HEK293T (cell line): ENCODE results near the gene FGF14.

ENCODE experiments used
- CTCF ChIA-PET: fragments of 350-600 bp; formaldehyde crosslinking; extraction: SDS; loops from one replicate; lab custom pipeline; 2021; ENCODE audit warnings: antibody characterized with exemption, inconsistent platforms; lab: Yijun Ruan, JAX
- POLR2A ChIA-PET: fragments of 350-600 bp; formaldehyde crosslinking; extraction: SDS; loops from one replicate; lab custom pipeline; 2020; ENCODE audit warnings: antibody characterized with exemption, inconsistent platforms; lab: Yijun Ruan, JAX
- DNase-seq: peaks from one replicate; pipeline ENCODE4 v3.0.0; 2012; ENCODE audit warnings: mixed read lengths; ENCODE audit errors: extremely low spot score
- ARNT ChIP-seq: fragments of 450-650 bp; IDR thresholded peaks from 2 replicates; pipeline ENCODE4 v1.6.1; 2017; ENCODE audit warnings: mild to moderate bottlenecking
- BHLHE40 ChIP-seq: fragments of 450-650 bp; IDR thresholded peaks from 2 replicates; pipeline ENCODE4 v1.6.1; 2016; ENCODE audit warnings: mild to moderate bottlenecking, moderate library complexity, borderline replicate concordance
- CTBP1 ChIP-seq: fragments of 450-650 bp; IDR thresholded peaks from 2 replicates; pipeline ENCODE4 v1.6.1; 2016; ENCODE audit warnings: borderline replicate concordance
- ELF4 ChIP-seq: fragments of 450-650 bp; IDR thresholded peaks from 2 replicates; pipeline ENCODE4 v1.6.1; 2017; ENCODE audit warnings: antibody characterized with exemption
- FOXA1 ChIP-seq: fragments of 450-650 bp; IDR thresholded peaks from 2 replicates; pipeline ENCODE4 v1.6.1; 2016; ENCODE audit warnings: mild to moderate bottlenecking
- FOXK2 ChIP-seq: fragments of 450-650 bp; IDR thresholded peaks from 2 replicates; pipeline ENCODE4 v1.6.1; 2016; ENCODE audit warnings: mild to moderate bottlenecking
- FOXM1 ChIP-seq: fragments of 450-650 bp; IDR thresholded peaks from 2 replicates; pipeline ENCODE4 v1.6.1; 2017; ENCODE audit warnings: mild to moderate bottlenecking, borderline replicate concordance
- HDGF ChIP-seq: fragments of 450-650 bp; IDR thresholded peaks from 2 replicates; pipeline ENCODE4 v1.6.1; 2017; ENCODE audit warnings: antibody characterized with exemption, borderline replicate concordance
- L3MBTL2 ChIP-seq: fragments of 450-650 bp; conservative IDR thresholded peaks from 2 replicates; pipeline ENCODE4 v1.6.1; 2016; ENCODE audit warnings: mild to moderate bottlenecking
- LEF1 ChIP-seq: fragments of 450-650 bp; IDR thresholded peaks from 2 replicates; pipeline ENCODE4 v1.6.1; 2017; ENCODE audit warnings: mild to moderate bottlenecking, borderline replicate concordance
- NFRKB ChIP-seq: fragments of 450-650 bp; IDR thresholded peaks from 2 replicates; pipeline ENCODE4 v1.6.1; 2016; ENCODE audit warnings: mild to moderate bottlenecking, moderate library complexity
- SP1 ChIP-seq: fragments of 450-650 bp; IDR thresholded peaks from 2 replicates; pipeline ENCODE4 v1.6.1; 2017
- SUZ12 ChIP-seq: fragments of 450-650 bp; IDR thresholded peaks from 2 replicates; pipeline ENCODE4 v1.6.1; 2016; ENCODE audit warnings: mild to moderate bottlenecking
- TARDBP ChIP-seq: fragments of 450-650 bp; IDR thresholded peaks from 2 replicates; pipeline ENCODE4 v1.6.1; 2016
- ZNF384 ChIP-seq: fragments of 450-650 bp; IDR thresholded peaks from 2 replicates; pipeline ENCODE4 v1.6.1; 2016
- TF ChIP-seq, protein P1 (sequence below): fragments of 450-650 bp; IDR thresholded peaks from 2 replicates; pipeline ENCODE4 v1.6.1; 2016

Gene FGF14

GRCh38 chr13:101749584-101749983, 652.3 kb downstream of the FGF14 start:
- POLR2A ChIA-PET: no interaction called here
- no peak for DNase-seq
- CTCF ChIA-PET: interaction anchor here (0.6 kb wide), 1 partner anchor 22 kb away, joined by 3 read pairs; no protein-coding TSS in a partner anchor
- TF ChIP-seq LEF1 (no peak), ELF4 (no peak), NFRKB (no peak), FOXM1 (no peak), FOXA1 (no peak), HDGF (no peak), ARNT (no peak), L3MBTL2 (no peak), BHLHE40 (no peak), TARDBP (no peak), SP1 (no peak), FOXK2 (no peak), ZNF384 (no peak), CTBP1 (no peak), SUZ12 (no peak)
- TF ChIP-seq, protein P1, sequence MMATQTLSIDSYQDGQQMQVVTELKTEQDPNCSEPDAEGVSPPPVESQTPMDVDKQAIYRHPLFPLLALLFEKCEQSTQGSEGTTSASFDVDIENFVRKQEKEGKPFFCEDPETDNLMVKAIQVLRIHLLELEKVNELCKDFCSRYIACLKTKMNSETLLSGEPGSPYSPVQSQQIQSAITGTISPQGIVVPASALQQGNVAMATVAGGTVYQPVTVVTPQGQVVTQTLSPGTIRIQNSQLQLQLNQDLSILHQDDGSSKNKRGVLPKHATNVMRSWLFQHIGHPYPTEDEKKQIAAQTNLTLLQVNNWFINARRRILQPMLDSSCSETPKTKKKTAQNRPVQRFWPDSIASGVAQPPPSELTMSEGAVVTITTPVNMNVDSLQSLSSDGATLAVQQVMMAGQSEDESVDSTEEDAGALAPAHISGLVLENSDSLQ: no peak

- TF ChIP-seq FOXK2 (no peak), TARDBP (no peak), HDGF (no peak), ELF4 (no peak), CTBP1 (no peak), FOXA1 (no peak)
- TF ChIP-seq, protein P1: no peak
- no peak for DNase-seq
- CTCF ChIA-PET: no interaction called here
- POLR2A ChIA-PET: no interaction called here
Measured at GRCh38 chr13:101747039-101747438, 654.8 kb downstream of the FGF14 start.

DNA sequence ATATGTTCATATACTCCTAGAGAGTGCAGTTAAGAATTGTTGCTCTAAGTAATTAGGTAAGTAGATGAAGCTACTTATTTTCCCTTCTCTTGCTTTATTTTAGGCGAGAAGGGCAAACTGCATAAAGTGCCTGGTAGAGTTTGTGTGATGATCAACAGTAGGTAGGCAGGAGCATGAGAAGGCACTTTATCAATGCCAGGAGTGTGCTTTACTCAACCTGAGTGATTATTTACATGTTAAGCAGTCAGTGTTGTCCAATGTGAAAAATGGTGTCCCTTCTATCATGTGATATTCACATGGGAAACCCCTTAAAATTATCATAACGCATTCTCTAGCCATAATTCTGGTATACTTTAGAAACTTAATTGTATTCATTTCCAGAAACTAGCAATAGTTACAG, 655.3 kb downstream of the FGF14 start:
- CTCF ChIA-PET: no interaction called here
- TF ChIP-seq ZNF384: no peak
- TF ChIP-seq L3MBTL2: no peak
- TF ChIP-seq CTBP1: no peak
- TF ChIP-seq, protein P1: no peak
- TF ChIP-seq SUZ12: no peak
- no peak for TF ChIP-seq HDGF
- no peak for TF ChIP-seq FOXA1
- TF ChIP-seq SP1: no peak
- no peak for TF ChIP-seq ELF4
- no peak for TF ChIP-seq FOXK2
- TF ChIP-seq NFRKB: no peak
- no peak for TF ChIP-seq TARDBP
- no peak for TF ChIP-seq LEF1
- no peak for TF ChIP-seq FOXM1
- no peak for DNase-seq

GRCh38 chr13:101739382-101740178, 662.3 kb downstream of the FGF14 start:
- POLR2A ChIA-PET: no interaction called here
- CTCF ChIA-PET: interaction anchor here (0.8 kb wide), 1 partner anchor 39 kb away, joined by 3 read pairs; no protein-coding TSS in a partner anchor
- no peak for DNase-seq
- TF ChIP-seq L3MBTL2: no peak
- no peak for TF ChIP-seq SP1
- TF ChIP-seq TARDBP: no peak
- no peak for TF ChIP-seq FOXM1
- TF ChIP-seq ELF4: no peak
- no peak for TF ChIP-seq FOXK2
- no peak for TF ChIP-seq CTBP1
- TF ChIP-seq BHLHE40: no peak

More for the DNA sequence above, 655.3 kb downstream of the FGF14 start:
- POLR2A ChIA-PET: no interaction called here

DNA sequence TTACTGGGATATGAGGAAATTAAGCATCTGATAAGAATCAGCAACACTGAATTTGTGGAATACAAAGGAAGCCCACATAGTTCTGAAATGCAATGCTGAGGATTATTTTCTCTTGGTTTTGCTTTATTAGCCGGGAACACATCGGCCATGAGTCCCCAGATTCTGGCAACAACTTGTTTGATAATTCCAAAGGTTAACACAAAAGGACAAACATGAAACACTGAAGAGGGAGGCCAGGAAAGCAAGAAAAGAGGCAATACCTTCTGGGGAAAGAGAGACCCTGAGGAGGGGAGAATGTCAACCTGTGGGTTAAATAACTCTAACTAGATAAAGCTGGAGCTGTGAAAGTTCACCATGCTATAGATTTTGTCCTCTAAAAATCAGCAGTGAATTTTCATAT, 663.5 kb downstream of the FGF14 start:
- TF ChIP-seq TARDBP (no peak), SP1 (no peak), ELF4 (no peak), L3MBTL2 (no peak), NFRKB (no peak), LEF1 (no peak), BHLHE40 (no peak), ZNF384 (no peak), CTBP1 (no peak), SUZ12 (no peak), FOXM1 (no peak), FOXK2 (no peak), ARNT (no peak), HDGF (no peak), FOXA1 (no peak)
- TF ChIP-seq, protein P1: no peak
- CTCF ChIA-PET: no interaction called here
- POLR2A ChIA-PET: no interaction called here
- no peak for DNase-seq

- ChIA-PET POLR2A (no interaction called here), CTCF (no interaction called here)
- no peak for DNase-seq
- TF ChIP-seq BHLHE40 (no peak), CTBP1 (no peak), SUZ12 (no peak), L3MBTL2 (no peak), LEF1 (no peak), FOXK2 (no peak)
- TF ChIP-seq, protein P1: no peak
Measured at GRCh38 chr13:101736566-101736965, 665.3 kb downstream of the FGF14 start.
